Subcutaneous abdominal adipose tissue (tissue), 5 donors: ENCODE data around the gene EFCAB11.
A peak's percentile ranks its signal among the peaks of the same experiment; 100 is the strongest.

Experiments used
- H3K27ac ChIP-seq: one replicate; pipeline ENCODE4 v1.7.0; 2013; ENCODE audit warnings: low read depth, mild to moderate bottlenecking, inconsistent platforms, low read length, moderate library complexity
- H3K27me3 ChIP-seq, 5 donors: one replicate each; pipeline ENCODE4 v1.7.0; 2013; ENCODE audit warnings: low read length in 5 of 5, inconsistent platforms in 1 of 5; ENCODE audit not compliant: control insufficient read depth in 5 of 5, insufficient read depth in 4 of 5
- H3K36me3 ChIP-seq, 5 donors: one replicate each; pipeline ENCODE4 v1.7.0; 2013; ENCODE audit warnings: low read length in 5 of 5; ENCODE audit not compliant: control insufficient read depth in 5 of 5, insufficient read depth in 5 of 5
- H3K4me1 ChIP-seq, 5 donors: one replicate each; pipeline ENCODE4 v1.7.0; 2013; ENCODE audit warnings: low read length in 5 of 5, mild to moderate bottlenecking in 3 of 5, moderate library complexity in 1 of 5; ENCODE audit not compliant: control insufficient read depth in 5 of 5, insufficient read depth in 5 of 5
- H3K4me3 ChIP-seq, 5 donors: one replicate each; pipeline ENCODE4 v1.7.0; 2013; ENCODE audit warnings: low read length in 5 of 5, low read depth in 1 of 5
- H3K9ac ChIP-seq, 5 donors: one replicate each; pipeline ENCODE4 v1.7.0; 2013; ENCODE audit warnings: low read length in 5 of 5, mild to moderate bottlenecking in 4 of 5, moderate library complexity in 3 of 5
- H3K9me3 ChIP-seq, 5 donors: one replicate each; pipeline ENCODE4 v1.7.0; 2013; ENCODE audit warnings: low read length in 5 of 5; ENCODE audit not compliant: control insufficient read depth in 5 of 5
- donor health status: healthy.
- donor health status: healthy.
- donor health status: healthy.
- donor health status: healthy.
- donor health status: healthy.

Gene EFCAB11

GRCh38 chr14:89841851-89842250 is 112.7 kb downstream of the EFCAB11 start:
- Histone ChIP-seq H3K27me3 (no peaks in the 10 kb centered on the region), H3K27ac (no peak overlapping the region), H3K9me3 (peaks cover 0 to 10% (median 3%) of the 10 kb centered on the region in 5 donors), H3K36me3 (no peaks in the 10 kb centered on the region), H3K4me3 (no peak overlapping the region), H3K9ac (no peak overlapping the region), H3K4me1 (no peaks in the 10 kb centered on the region)

- H3K4me3 ChIP-seq = no peak overlapping the region
- no peaks in the 10 kb centered on the region for H3K27me3 ChIP-seq
- H3K9me3 ChIP-seq = peaks cover 0 to 10% (median 3%) of the 10 kb centered on the region in 5 donors
- no peak overlapping the region for H3K9ac ChIP-seq
- no peak overlapping the region for H3K27ac ChIP-seq
- H3K4me1 ChIP-seq = no peaks in the 10 kb centered on the region
- no peaks in the 10 kb centered on the region for H3K36me3 ChIP-seq
Measured at GRCh38 chr14:89836830-89837469, 117.6 kb downstream of the EFCAB11 start.

DNA sequence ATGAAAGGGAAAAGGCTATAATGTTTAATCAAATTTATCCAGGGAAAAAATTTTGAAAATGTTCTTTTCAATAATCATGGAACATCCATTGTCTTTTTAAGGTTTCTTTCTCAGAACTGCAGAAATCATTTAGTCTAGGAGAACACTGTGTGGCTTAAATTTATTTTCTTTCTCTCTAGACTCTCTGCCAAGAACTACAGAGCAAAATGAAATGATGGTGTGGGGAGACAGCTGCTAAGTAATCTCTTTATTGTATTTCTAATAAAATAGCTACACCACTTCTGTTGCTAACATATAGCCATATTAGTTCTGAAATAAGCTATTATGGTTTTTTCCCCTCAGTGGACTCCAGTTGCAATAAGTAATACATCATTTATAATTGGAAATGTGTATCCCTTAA is 120.9 kb downstream of the EFCAB11 start:
- Histone ChIP-seq H3K9me3 (peaks cover 0 to 4% (median 2%) of the 10 kb centered on the region in 5 donors), H3K27ac (no peak overlapping the region), H3K9ac (no peak overlapping the region), H3K4me3 (no peak overlapping the region), H3K4me1 (no peaks in the 10 kb centered on the region), H3K36me3 (no peaks in the 10 kb centered on the region), H3K27me3 (no peaks in the 10 kb centered on the region)

DNA sequence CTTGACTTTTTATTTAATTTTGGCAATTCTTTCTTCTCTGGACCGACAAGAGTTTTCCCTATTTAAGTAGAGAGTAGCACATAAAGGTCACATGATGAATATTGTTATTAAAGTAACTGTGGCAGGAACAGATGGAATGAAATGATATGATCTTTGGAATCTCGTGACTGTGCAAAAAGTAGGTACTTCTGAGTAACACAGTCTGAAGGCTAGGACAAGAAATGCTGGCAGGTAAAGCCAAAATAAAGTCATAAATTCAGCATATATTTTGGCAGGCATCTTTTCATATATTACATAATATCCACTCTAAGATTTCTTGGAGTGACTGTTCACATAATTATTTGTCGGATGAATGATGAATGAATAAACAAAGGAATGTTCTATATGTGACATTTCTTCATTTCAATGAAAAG is 121.4 kb downstream of the EFCAB11 start:
- Histone ChIP-seq H3K27me3 (no peaks in the 10 kb centered on the region), H3K36me3 (no peaks in the 10 kb centered on the region), H3K9ac (no peak overlapping the region), H3K4me1 (no peaks in the 10 kb centered on the region), H3K9me3 (no peaks in the 10 kb centered on the region), H3K27ac (no peak overlapping the region), H3K4me3 (no peak overlapping the region)

GRCh38 chr14:89828471-89829165 is 125.9 kb downstream of the EFCAB11 start:
- Histone ChIP-seq H3K9ac (no peak overlapping the region), H3K36me3 (no peaks in the 10 kb centered on the region), H3K27ac (no peak overlapping the region), H3K4me1 (peaks cover 0 to 5% (median 4%) of the 10 kb centered on the region in 5 donors), H3K9me3 (peaks cover 0 to 4% (median 3%) of the 10 kb centered on the region in 5 donors), H3K27me3 (no peaks in the 10 kb centered on the region), H3K4me3 (no peak overlapping the region)

GRCh38 chr14:89827265-89827664 is 127.3 kb downstream of the EFCAB11 start:
- no peak overlapping the region for H3K9ac ChIP-seq
- H3K9me3 ChIP-seq = peaks cover 3 to 9% (median 5%) of the 10 kb centered on the region in 5 donors
- H3K36me3 ChIP-seq = no peaks in the 10 kb centered on the region
- no peak overlapping the region for H3K4me3 ChIP-seq
- peaks cover 0 to 5% (median 4%) of the 10 kb centered on the region in 5 donors for H3K4me1 ChIP-seq
- H3K27ac ChIP-seq = no peak overlapping the region
- H3K27me3 ChIP-seq = no peaks in the 10 kb centered on the region

DNA sequence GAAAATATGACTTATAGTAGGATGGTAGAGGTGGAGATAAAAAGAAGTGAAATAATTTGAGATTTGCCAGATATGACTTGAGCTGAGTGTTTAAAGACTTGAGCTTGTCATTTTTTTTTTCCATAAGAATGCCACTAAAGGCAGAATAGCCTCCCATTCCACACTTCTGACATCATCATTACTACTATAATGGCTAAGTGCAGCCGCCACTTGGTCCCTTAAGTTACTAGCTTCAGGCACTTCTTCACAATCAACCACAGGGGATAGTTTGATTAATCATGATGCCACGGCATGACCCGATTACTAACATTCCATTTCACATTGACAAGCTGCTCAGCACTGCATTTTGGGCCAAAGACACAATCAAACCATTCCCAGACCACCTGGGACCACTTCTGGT is 127.9 kb downstream of the EFCAB11 start:
- H3K9ac ChIP-seq = no peak overlapping the region
- peaks cover 0 to 5% (median 4%) of the 10 kb centered on the region in 5 donors for H3K4me1 ChIP-seq
- H3K9me3 ChIP-seq = peaks cover 3 to 9% (median 5%) of the 10 kb centered on the region in 5 donors
- H3K27me3 ChIP-seq = no peaks in the 10 kb centered on the region
- no peaks in the 10 kb centered on the region for H3K36me3 ChIP-seq
- H3K27ac ChIP-seq = no peak overlapping the region
- no peak overlapping the region for H3K4me3 ChIP-seq

DNA sequence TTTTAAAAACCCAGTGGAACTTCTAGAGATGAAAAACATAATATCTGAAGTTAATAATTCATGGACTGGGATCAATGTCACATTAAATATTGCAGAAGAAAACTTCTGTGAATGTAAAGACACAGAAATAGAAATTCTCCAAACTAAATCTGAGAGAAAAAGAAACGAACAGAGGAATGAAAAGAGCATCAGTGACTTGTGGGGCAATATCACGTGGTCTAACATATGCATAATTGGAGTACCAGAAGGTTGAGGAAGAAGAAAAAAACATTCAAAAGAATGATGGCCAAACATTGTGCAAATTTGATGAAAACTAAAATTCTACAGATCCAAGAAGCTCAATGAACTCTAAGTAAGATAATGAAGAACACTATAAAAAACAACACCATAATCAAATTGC is 130.8 kb downstream of the EFCAB11 start:
- Histone ChIP-seq H3K36me3 (no peaks in the 10 kb centered on the region), H3K4me1 (peaks cover 0 to 5% (median 4%) of the 10 kb centered on the region in 5 donors), H3K9ac (no peak overlapping the region), H3K27ac (no peak overlapping the region), H3K4me3 (no peak overlapping the region), H3K9me3 (peaks cover 3 to 9% (median 5%) of the 10 kb centered on the region in 5 donors), H3K27me3 (no peaks in the 10 kb centered on the region)

- H3K9ac ChIP-seq = no peak overlapping the region
Measured at GRCh38 chr14:89814126-89814525, 140.4 kb downstream of the EFCAB11 start.

GRCh38 chr14:89813617-89814031 is 140.9 kb downstream of the EFCAB11 start:
- H3K9me3 ChIP-seq = no peaks in the 10 kb centered on the region
- H3K36me3 ChIP-seq = no peaks in the 10 kb centered on the region
- H3K4me1 ChIP-seq = peaks cover 0 to 3% (median 0%) of the 10 kb centered on the region in 5 donors
- H3K9ac ChIP-seq = no peak overlapping the region
- no peak overlapping the region for H3K27ac ChIP-seq
- H3K27me3 ChIP-seq = no peaks in the 10 kb centered on the region
- H3K4me3 ChIP-seq = peak overlapping the region in 1 of 5 donors; percentile 7

More at GRCh38 chr14:89814126-89814525, 140.4 kb downstream of the EFCAB11 start:
- Histone ChIP-seq H3K4me3 (no peak overlapping the region), H3K9me3 (no peaks in the 10 kb centered on the region), H3K4me1 (peaks cover 0 to 3% (median 0%) of the 10 kb centered on the region in 5 donors), H3K36me3 (no peaks in the 10 kb centered on the region), H3K27me3 (no peaks in the 10 kb centered on the region), H3K27ac (no peak overlapping the region)
